MCF 10A (cell line): Measurements from ENCODE around the gene MRPS18A. TPM values are rescaled to one million over a fixed set of nuclear protein-coding genes. Genes with fewer than 3 reads are reported as not detected.
"Not testable (repeated sequence)": the region's sequence is repeated elsewhere in the genome, so short reads cannot be mapped to it uniquely, and the experiment has no call there.

Experiments used
- BruUV-seq: library from RNA; stranded (reverse); fragments of 400-500 nt; replicated peaks from 2 replicates; lab custom pipeline; 2021; lab: Mats Ljungman, UMichigan
- CTCF ChIA-PET: fragments of 300-600 bp; sonication (Branson Sonifier 250); formaldehyde crosslinking; extraction: SDS; loops from one replicate; lab custom pipeline; 2021; ENCODE audit warnings: antibody characterized with exemption, inconsistent platforms; lab: Yijun Ruan, JAX
- POLR2A ChIA-PET: fragments of 300-600, 350-650 bp; sonication (Branson Sonifier 250); formaldehyde crosslinking; extraction: SDS; loops from one replicate; lab custom pipeline; 2020; ENCODE audit warnings: antibody characterized with exemption, inconsistent platforms; lab: Yijun Ruan, JAX
- DNase-seq: peaks from one replicate; pipeline ENCODE4 v3.0.0-alpha.2; 2018; ENCODE audit not compliant: unreplicated experiment
- H3K27ac Mint-ChIP-seq: one replicate; pipeline ENCODE4 v1.8.0; 2022; ENCODE audit warnings: mild to moderate bottlenecking, low read depth, mixed read lengths; ENCODE audit not compliant: unreplicated experiment
- H3K27me3 Mint-ChIP-seq: one replicate; pipeline ENCODE4 v1.8.0; 2022; ENCODE audit warnings: mixed read lengths; ENCODE audit not compliant: insufficient read depth, unreplicated experiment
- H3K36me3 Mint-ChIP-seq: one replicate; pipeline ENCODE4 v1.8.0; 2022; ENCODE audit warnings: mild to moderate bottlenecking, moderate library complexity, mixed read lengths; ENCODE audit not compliant: insufficient read depth, unreplicated experiment
- H3K4me1 Mint-ChIP-seq: one replicate; pipeline ENCODE4 v1.8.0; 2022; ENCODE audit warnings: mixed read lengths; ENCODE audit not compliant: insufficient read depth, unreplicated experiment
- H3K4me3 Mint-ChIP-seq: one replicate; pipeline ENCODE4 v1.8.0; 2022; ENCODE audit warnings: mild to moderate bottlenecking, moderate library complexity, mixed read lengths; ENCODE audit not compliant: unreplicated experiment
- H3K9me3 Mint-ChIP-seq: one replicate; pipeline ENCODE4 v1.8.0; 2022; ENCODE audit warnings: mixed read lengths; ENCODE audit not compliant: unreplicated experiment
- CTCF ChIP-seq: fragments of 200-600 bp; IDR thresholded peaks from one replicate; pipeline ENCODE4 v1.8.0; 2022; ENCODE audit warnings: antibody characterized with exemption, mild to moderate bottlenecking; ENCODE audit not compliant: unreplicated experiment
- intact Hi-C: fragments of 100-400 bp; cut with micrococcal nuclease; formaldehyde crosslinking; loops from 2 replicates; pipeline ENCODE4 v1.14.1; 2022
- total RNA-seq: library from RNA; stranded (reverse); gene quantifications from 2 replicates; pipeline ENCODE4 v1.2.3, GENCODE V29; 2022

MRPS18A gene
- total RNA-seq, 1 experiment from 2014 or later: 69.1 TPM

GRCh38 chr6:43635387-43636307, 51.9 kb downstream of the MRPS18A start, which contains the start of gene MAD2L1BP:
MAD2L1BP (plus strand) TSS chr6:43635840; CDS start chr6:43635876, 36 bp downstream.
- POLR2A ChIA-PET: interaction anchor here (0.6 to 2.3 kb wide), 22 partner anchors 8 to 1066 kb away, joined by 3 to 9 read pairs (median 4); partner anchors contain the start of genes POLH and XPO5

GRCh38 chr6:43634702-43635303, 52.8 kb downstream of the MRPS18A start:
- no peak overlapping the region for H3K4me3 Mint-ChIP-seq
- no peak for TF ChIP-seq CTCF

More at GRCh38 chr6:43635387-43636307, 51.9 kb downstream of the MRPS18A start, which contains the start of gene MAD2L1BP:
- Mint-ChIP-seq H3K27me3 (no peaks in the 10 kb centered on the region), H3K9me3 (no peaks in the 10 kb centered on the region), H3K27ac (peak within 1 kb of the TSS; percentile 92), H3K4me3 (peak within 1 kb of the TSS; percentile 93), H3K4me1 (peaks cover 14% of the 10 kb centered on the region), H3K36me3 (peaks cover 44% of the 10 kb centered on the region)
- CTCF ChIA-PET: interaction anchor here (0.7 to 1.7 kb wide), 3 partner anchors 14 to 51 kb away, joined by 3 to 6 read pairs (median 4); no protein-coding TSS in a partner anchor
- peak; percentile 77 for DNase-seq
- BruUV-seq: no TSS peak
- intact Hi-C loops: no loop called here
- no peak for TF ChIP-seq CTCF

GRCh38 chr6:43633002-43633401, 54.6 kb downstream of the MRPS18A start:
- CTCF ChIA-PET, H3K4me1 Mint-ChIP-seq, BruUV-seq, H3K27ac Mint-ChIP-seq, H3K9me3 Mint-ChIP-seq, POLR2A ChIA-PET, H3K27me3 Mint-ChIP-seq, DNase-seq, H3K4me3 Mint-ChIP-seq: not testable (repeated sequence)
- intact Hi-C loops: loop anchor here (5.0 kb wide), 1 partner anchor 34 kb away; no protein-coding TSS in a partner anchor
- H3K36me3 Mint-ChIP-seq: peaks cover 28% of the 10 kb centered on the region

More at GRCh38 chr6:43634702-43635303, 52.8 kb downstream of the MRPS18A start:
- BruUV-seq: no TSS peak
- peaks cover 15% of the 10 kb centered on the region for H3K4me1 Mint-ChIP-seq
- intact Hi-C loops: loop anchor here (5.0 kb wide), 1 partner anchor 32 kb away; no protein-coding TSS in a partner anchor
- ChIA-PET POLR2A (interaction anchor here (0.6 to 2.3 kb wide), 13 partner anchors 12 to 444 kb away, joined by 3 to 9 read pairs (median 5); partner anchors contain the start of genes POLH and XPO5), CTCF (interaction anchor here (0.6 to 1.7 kb wide), 3 partner anchors 13 to 633 kb away, joined by 4 to 7 read pairs (median 6); no protein-coding TSS in a partner anchor)
- H3K9me3 Mint-ChIP-seq: no peaks in the 10 kb centered on the region
- no peak for DNase-seq
- H3K36me3 Mint-ChIP-seq: peaks cover 36% of the 10 kb centered on the region
- no peaks in the 10 kb centered on the region for H3K27me3 Mint-ChIP-seq
- no peak overlapping the region for H3K27ac Mint-ChIP-seq

GRCh38 chr6:43630980-43631619, 56.5 kb downstream of the MRPS18A start:
- no peak for TF ChIP-seq CTCF
- H3K27ac Mint-ChIP-seq: peak overlapping the region; percentile 97
- peaks cover 19% of the 10 kb centered on the region for H3K36me3 Mint-ChIP-seq
- H3K9me3 Mint-ChIP-seq: no peaks in the 10 kb centered on the region
- peak overlapping the region; percentile 99 for H3K4me3 Mint-ChIP-seq
- CTCF ChIA-PET: interaction anchor here (0.6 kb wide), 2 partner anchors 216 to 635 kb away, joined by 3 read pairs; no protein-coding TSS in a partner anchor
- no peak for DNase-seq
- intact Hi-C loops: loop anchor here (5.0 kb wide), 1 partner anchor 36 kb away; no protein-coding TSS in a partner anchor
- H3K4me1 Mint-ChIP-seq: peaks cover 23% of the 10 kb centered on the region
- no TSS peak for BruUV-seq
- H3K27me3 Mint-ChIP-seq: no peaks in the 10 kb centered on the region
- POLR2A ChIA-PET: interaction anchor here (0.6 to 2.3 kb wide), 7 partner anchors 10 to 144 kb away, joined by 3 to 49 read pairs (median 6); partner anchors contain the start of genes POLR1C and YIPF3
